Measurements from ENCODE around the gene PRCC. TPM values are rescaled to one million over a fixed set of nuclear protein-coding genes. Genes with fewer than 3 reads are reported as not detected.

Gene PRCC
- total and polyA plus RNA-seq, 8 donors = 18.5 to 41.6 (median 21.8) TPM

- Histone ChIP-seq H3K27me3 (no peaks in the 10 kb centered on the region), H3K27ac (no peak overlapping the region), H3K4me1 (no peaks in the 10 kb centered on the region), H3K36me3 (no peaks in the 10 kb centered on the region), H3K9me3 (no peaks in the 10 kb centered on the region), H3K4me3 (no peak overlapping the region)
- no peak for DNase-seq
- no peak for FAIRE-seq
- ATAC-seq = no peak
- 88 to 98% methylated on average over 2 of the region's 2 CpGs for WGBS, 2 donors
- intact Hi-C loops (cut with DNase I) = no loop called here
- no peak for TF ChIP-seq CTCF (IDR thresholded peaks at IDR 0.05)
Observed at GRCh38 chr1:156807627-156808026, 40.3 kb downstream of the PRCC start.

GRCh38 chr1:156808186-156809030 lies 41.1 kb downstream of the PRCC start:
- WGBS, 2 donors = 79 to 82% methylated on average over 15 to 16 of the region's 16 CpGs
- Histone ChIP-seq H3K27ac (no peak overlapping the region), H3K4me1 (peaks cover 0 to 2% (median 1%) of the 10 kb centered on the region in 3 donors), H3K9me3 (no peaks in the 10 kb centered on the region), H3K27me3 (no peaks in the 10 kb centered on the region), H3K36me3 (no peaks in the 10 kb centered on the region), H3K4me3 (no peak overlapping the region)
- FAIRE-seq (no peak), ATAC-seq (no peak), DNase-seq (no peak)
- intact Hi-C loops (cut with DNase I) = no loop called here
- TF ChIP-seq CTCF (IDR thresholded peaks at IDR 0.05) = no peak

- peaks cover 0 to 6% (median 3%) of the 10 kb centered on the region in 3 donors for H3K4me1 ChIP-seq
- no peak overlapping the region for H3K4me3 ChIP-seq
- no peak overlapping the region for H3K27ac ChIP-seq
- ATAC-seq (no peak), DNase-seq (no peak), FAIRE-seq (no peak)
- H3K27me3 ChIP-seq = no peaks in the 10 kb centered on the region
- intact Hi-C loops (cut with DNase I) = no loop called here
- no peaks in the 10 kb centered on the region for H3K9me3 ChIP-seq
- no peaks in the 10 kb centered on the region for H3K36me3 ChIP-seq
- no peak for TF ChIP-seq CTCF (IDR thresholded peaks at IDR 0.05)
- 93% methylated on average over 10 of the region's 10 CpGs for WGBS, 2 donors
Observed at GRCh38 chr1:156809281-156809680, 41.9 kb downstream of the PRCC start.

- Histone ChIP-seq H3K4me3 (no peak overlapping the region), H3K9me3 (no peaks in the 10 kb centered on the region), H3K36me3 (no peaks in the 10 kb centered on the region), H3K27me3 (no peaks in the 10 kb centered on the region), H3K4me1 (peaks cover 0 to 6% (median 3%) of the 10 kb centered on the region in 3 donors), H3K27ac (no peak overlapping the region)
- TF ChIP-seq CTCF (IDR thresholded peaks at IDR 0.05) = no peak
- FAIRE-seq = no peak
- intact Hi-C loops (cut with DNase I) = no loop called here
- DNase-seq = no peak
- WGBS, 2 donors = 86 to 89% methylated on average over 7 of the region's 7 CpGs
- no peak for ATAC-seq
Observed at GRCh38 chr1:156809711-156810366, 42.5 kb downstream of the PRCC start.

GRCh38 chr1:156811168-156811567 lies 43.8 kb downstream of the PRCC start:
- intact Hi-C loops (cut with DNase I) = no loop called here
- Histone ChIP-seq H3K4me3 (no peak overlapping the region), H3K9me3 (no peaks in the 10 kb centered on the region), H3K27me3 (no peaks in the 10 kb centered on the region), H3K4me1 (peaks cover 0 to 6% (median 3%) of the 10 kb centered on the region in 3 donors), H3K27ac (no peak overlapping the region), H3K36me3 (no peaks in the 10 kb centered on the region)
- no peak for DNase-seq
- no peak for TF ChIP-seq CTCF (IDR thresholded peaks at IDR 0.05)
- WGBS, 2 donors = 61 to 62% methylated on average over 4 of the region's 4 CpGs
- ATAC-seq = no peak
- no peak for FAIRE-seq
